PC-9 (cell line): ENCODE measurements around the gene HMGA1. TPM values are rescaled to one million over a fixed set of nuclear protein-coding genes. Genes with fewer than 3 reads are reported as not detected.

Experiments
- BruUV-seq: library from RNA; stranded (reverse); fragments of 400-500 nt; replicated peaks from 2 replicates; lab custom pipeline; 2021; lab: Mats Ljungman, UMichigan
- CTCF ChIA-PET: fragments of 300-600 bp; sonication (Branson Sonifier 250); formaldehyde crosslinking; loops from one replicate; lab custom pipeline; 2022; ENCODE audit warnings: antibody characterized with exemption; lab: Charles Lee
- POLR2A ChIA-PET: fragments of 300-600 bp; sonication (Branson Sonifier 250); formaldehyde crosslinking; loops from one replicate; lab custom pipeline; 2022; ENCODE audit warnings: antibody characterized with exemption; ENCODE audit not compliant: unreplicated experiment; lab: Charles Lee
- DNase-seq, 2 experiments: peaks; one replicate each; pipeline versions ENCODE4 v3.0.0 to v3.0.0-alpha.2; 2015 to 2022; ENCODE audit warnings: mixed read lengths in 1 of 2
- H2AFZ ChIP-seq: fragments of 200-600 bp; sonication (generic); 2 replicates; pipeline ENCODE4 v1.8.1; 2017; ENCODE audit warnings: antibody characterized with exemption
- H3F3A ChIP-seq: fragments of 200-600 bp; sonication (generic); 2 replicates; pipeline ENCODE4 v1.8.1; 2017; ENCODE audit warnings: antibody characterized with exemption, mild to moderate bottlenecking, low read depth; ENCODE audit not compliant: insufficient read depth
- H3K27ac ChIP-seq: fragments of 200-600 bp; sonication (generic); 2 replicates; pipeline ENCODE4 v1.6.1; 2016; ENCODE audit warnings: mixed run types
- H3K27me3 ChIP-seq: fragments of 200-600 bp; sonication (generic); 2 replicates; pipeline ENCODE4 v1.6.1; 2016; ENCODE audit warnings: low read depth, mixed run types; ENCODE audit not compliant: insufficient read depth
- H3K36me3 ChIP-seq: fragments of 200-600 bp; sonication (generic); 2 replicates; pipeline ENCODE4 v1.6.1; 2016; ENCODE audit warnings: low read depth, mixed run types
- H3K4me1 ChIP-seq: fragments of 200-600 bp; sonication (generic); replicated peaks from 2 replicates; pipeline ENCODE4 v1.6.1; 2016; ENCODE audit warnings: mixed run types; ENCODE audit not compliant: insufficient read depth
- H3K4me2 ChIP-seq: fragments of 200-600 bp; sonication (generic); 2 replicates; pipeline ENCODE4 v1.6.1; 2017; ENCODE audit warnings: mixed run types
- H3K4me3 ChIP-seq: fragments of 200-600 bp; sonication (generic); 2 replicates; pipeline ENCODE4 v1.6.1; 2016; ENCODE audit warnings: mixed run types
- H3K79me2 ChIP-seq: fragments of 200-600 bp; sonication (generic); 2 replicates; pipeline ENCODE4 v1.6.1; 2017; ENCODE audit warnings: low read depth, mixed run types
- H3K9me2 ChIP-seq: fragments of 200-600 bp; sonication (generic); 2 replicates; pipeline ENCODE4 v1.8.1; 2017; ENCODE audit warnings: mild to moderate bottlenecking; ENCODE audit not compliant: insufficient read depth
- H3K9me3 ChIP-seq: fragments of 200-600 bp; sonication (generic); 2 replicates; pipeline ENCODE4 v1.8.1; 2016; ENCODE audit warnings: low read depth; ENCODE audit not compliant: insufficient read depth
- H4K20me1 ChIP-seq: fragments of 200-600 bp; sonication (generic); 2 replicates; pipeline ENCODE4 v1.8.1; 2017; ENCODE audit not compliant: insufficient read depth
- CTCF ChIP-seq: fragments of 200-600 bp; sonication (generic); conservative IDR thresholded peaks from 2 replicates; pipeline ENCODE4 v1.6.1; 2017; ENCODE audit warnings: mixed run types, antibody characterized with exemption, mild to moderate bottlenecking, moderate library complexity
- EZH2 ChIP-seq: fragments of 200-600 bp; sonication (generic); IDR thresholded peaks from 2 replicates; pipeline ENCODE4 v1.8.0; 2017; ENCODE audit warnings: antibody characterized with exemption, low read depth
- intact Hi-C: fragments of 100-400 bp; cut with micrococcal nuclease; formaldehyde crosslinking; loops from one replicate; pipeline ENCODE4 v1.10.0; 2022; ENCODE audit not compliant: unreplicated experiment
- total RNA-seq: library from RNA; stranded (reverse); gene quantifications from 2 replicates; pipeline ENCODE4 v1.2.3, GENCODE V29; 2021

Gene HMGA1
- total RNA-seq, 1 experiment from 2014 or later, result 1,951 TPM

DNA sequence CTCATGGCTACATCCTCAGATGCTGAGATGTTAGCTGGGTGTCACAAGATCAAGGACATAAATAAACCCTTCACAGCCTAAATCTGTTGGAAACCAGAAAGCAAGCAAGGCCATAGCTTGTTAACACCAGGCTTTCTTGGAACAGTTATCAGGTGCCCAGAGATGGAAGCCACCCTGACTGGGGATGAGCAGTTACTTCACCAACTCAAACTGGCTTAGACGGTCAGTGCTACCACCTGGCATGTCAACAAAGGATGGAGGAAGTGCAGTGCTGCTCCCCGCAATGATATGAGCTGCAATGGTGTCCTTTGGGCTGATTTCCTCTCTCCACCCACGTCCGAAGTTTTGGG is 41.1 kb downstream of the HMGA1 start:
- ChIA-PET POLR2A (no interaction called here), CTCF (no interaction called here)
- no peak for DNase-seq
- H3K27me3 ChIP-seq, result no peaks in the 10 kb centered on the region
- no peak overlapping the region for H3K27ac ChIP-seq
- H2AFZ ChIP-seq, result no peak overlapping the region
- no TSS peak for BruUV-seq
- H3K4me1 ChIP-seq, result peaks cover 10% of the 10 kb centered on the region
- intact Hi-C loops, result no loop called here
- no peak overlapping the region for H3K4me2 ChIP-seq
- no peaks in the 10 kb centered on the region for H3K79me2 ChIP-seq
- TF ChIP-seq EZH2 (no peak), CTCF (no peak)
- H3K9me3 ChIP-seq, result no peaks in the 10 kb centered on the region
- H3K9me2 ChIP-seq, result no peaks in the 10 kb centered on the region
- no peak overlapping the region for H3K4me3 ChIP-seq
- no peaks in the 10 kb centered on the region for H3F3A ChIP-seq
- H4K20me1 ChIP-seq, result no peaks in the 10 kb centered on the region
- 0 out of 2 replicates have a peak, but pooled peaks cover 4% of the 10 kb centered on the region for H3K36me3 ChIP-seq

DNA sequence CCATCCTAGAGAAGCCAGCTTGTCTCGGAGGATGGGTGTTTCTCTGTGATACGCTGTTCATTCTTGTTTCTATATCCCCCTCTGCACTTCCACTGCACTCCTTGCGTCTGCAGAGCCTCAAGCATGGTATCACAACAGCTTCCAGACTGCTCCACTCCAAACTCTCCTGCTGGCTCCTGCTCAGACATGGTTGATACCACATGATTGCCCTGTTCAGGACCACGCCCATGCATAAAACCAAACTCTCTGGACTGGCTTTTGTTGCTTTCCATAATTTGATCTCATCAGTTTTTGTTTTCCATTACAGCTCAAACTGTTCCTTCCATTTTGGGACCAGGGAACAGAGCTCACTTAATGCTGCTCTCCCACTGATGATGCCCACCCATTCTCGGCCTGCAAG is 42.2 kb downstream of the HMGA1 start:
- H3K36me3 ChIP-seq, result peaks cover 4% of the 10 kb centered on the region; the same call in 1 of the 2 replicates
- no peaks in the 10 kb centered on the region for H4K20me1 ChIP-seq
- peaks cover 10% of the 10 kb centered on the region for H3K4me1 ChIP-seq
- H3K79me2 ChIP-seq, result no peaks in the 10 kb centered on the region
- no peak overlapping the region for H3K4me3 ChIP-seq
- no TSS peak for BruUV-seq
- H2AFZ ChIP-seq, result no peak overlapping the region
- no peak overlapping the region for H3K27ac ChIP-seq
- no peaks in the 10 kb centered on the region for H3K9me3 ChIP-seq
- H3K27me3 ChIP-seq, result no peaks in the 10 kb centered on the region
- no peak for DNase-seq
- no peak overlapping the region for H3K4me2 ChIP-seq
- no peak for TF ChIP-seq EZH2
- TF ChIP-seq CTCF, result no peak
- ChIA-PET POLR2A (interaction anchor here (0.6 kb wide), 2 partner anchors 40 to 160 kb away, joined by 3 to 5 read pairs; no protein-coding TSS in a partner anchor), CTCF (no interaction called here)
- H3F3A ChIP-seq, result no peaks in the 10 kb centered on the region
- intact Hi-C loops, result no loop called here
- H3K9me2 ChIP-seq, result no peaks in the 10 kb centered on the region

DNA sequence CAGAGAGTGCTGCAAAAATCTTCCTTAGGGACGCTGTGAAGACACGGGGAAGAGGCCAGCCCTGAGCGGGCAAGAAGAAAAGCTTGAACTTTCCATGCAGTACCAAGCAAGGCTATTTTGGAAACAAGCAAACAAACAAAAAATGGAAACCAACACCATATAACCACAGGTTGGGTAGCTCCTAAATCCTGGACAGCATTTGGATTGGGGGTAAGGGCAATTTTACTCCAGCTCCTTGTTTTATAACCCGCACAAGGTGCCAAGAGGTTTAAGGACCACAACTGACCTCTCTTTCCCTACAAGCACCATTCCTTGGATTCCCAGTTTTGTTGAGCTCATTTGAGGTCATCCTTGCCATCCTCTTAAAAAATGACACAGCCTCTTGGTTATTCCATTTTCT is 43.5 kb downstream of the HMGA1 start:
- H3K79me2 ChIP-seq, result no peaks in the 10 kb centered on the region
- H3K4me2 ChIP-seq, result no peak overlapping the region
- H3K9me2 ChIP-seq, result no peaks in the 10 kb centered on the region
- POLR2A ChIA-PET, result no interaction called here
- no peak for DNase-seq
- no peak overlapping the region for H2AFZ ChIP-seq
- H4K20me1 ChIP-seq, result no peaks in the 10 kb centered on the region
- H3K4me1 ChIP-seq, result peaks cover 10% of the 10 kb centered on the region
- CTCF ChIA-PET, result no interaction called here
- intact Hi-C loops, result no loop called here
- H3K36me3 ChIP-seq, result peaks cover 4% of the 10 kb centered on the region; the same call in 1 of the 2 replicates
- H3K9me3 ChIP-seq, result no peaks in the 10 kb centered on the region
- H3K27ac ChIP-seq, result no peak overlapping the region
- TF ChIP-seq CTCF, result no peak
- TF ChIP-seq EZH2, result no peak
- BruUV-seq, result no TSS peak
- 0 out of 2 replicates have a peak, but pooled peaks cover 5% of the 10 kb centered on the region for H3F3A ChIP-seq
- H3K4me3 ChIP-seq, result no peak overlapping the region
- H3K27me3 ChIP-seq, result no peaks in the 10 kb centered on the region
